Smooth muscle cell (in vitro differentiated cells): ENCODE results near the gene MSANTD1. TPM values are rescaled to one million over a fixed set of nuclear protein-coding genes. Genes with fewer than 3 reads are reported as not detected.

ENCODE experiments used
- DNase-seq: peaks from one replicate; lab custom pipeline; 2025; ENCODE audit not compliant: unreplicated experiment; lab: John Stamatoyannopoulos, UW
- H2AFZ ChIP-seq: fragments of 200-600 bp; sonication (generic); 2 replicates; pipeline ENCODE4 v1.6.0; 2016; ENCODE audit warnings: antibody characterized with exemption, low read depth, mild to moderate bottlenecking
- H3F3A ChIP-seq: fragments of 200-600 bp; sonication (generic); 2 replicates; pipeline ENCODE4 v1.6.0; 2017; ENCODE audit warnings: antibody characterized with exemption, low read depth
- H3K27ac ChIP-seq: fragments of 200-600 bp; sonication (generic); 2 replicates; pipeline ENCODE4 v1.5.1; 2016; ENCODE audit warnings: low read depth, mild to moderate bottlenecking
- H3K27me3 ChIP-seq: fragments of 200-600 bp; sonication (generic); 2 replicates; pipeline ENCODE4 v1.6.1; 2016; ENCODE audit warnings: low read depth, mild to moderate bottlenecking
- H3K36me3 ChIP-seq: fragments of 200-600 bp; sonication (generic); 2 replicates; pipeline ENCODE4 v1.5.1; 2016; ENCODE audit warnings: low read depth
- H3K4me1 ChIP-seq: fragments of 200-600 bp; sonication (generic); 2 replicates; pipeline ENCODE4 v1.5.1; 2016; ENCODE audit warnings: low read depth
- H3K4me2 ChIP-seq: fragments of 200-600 bp; sonication (generic); 2 replicates; pipeline ENCODE4 v1.6.0; 2016; ENCODE audit warnings: mild to moderate bottlenecking
- H3K4me3 ChIP-seq: fragments of 200-600 bp; sonication (generic); 2 replicates; pipeline ENCODE4 v1.5.1; 2016; ENCODE audit warnings: mild to moderate bottlenecking
- H3K79me2 ChIP-seq: fragments of 200-600 bp; sonication (generic); 2 replicates; pipeline ENCODE4 v1.6.0; 2016; ENCODE audit warnings: low read depth, mild to moderate bottlenecking
- H3K9ac ChIP-seq: fragments of 200-600 bp; sonication (generic); 2 replicates; pipeline ENCODE4 v1.6.0; 2016; ENCODE audit warnings: low read depth
- H3K9me3 ChIP-seq: fragments of 200-600 bp; sonication (generic); replicated peaks from 2 replicates; pipeline ENCODE4 v1.5.1; 2016; ENCODE audit warnings: low read depth
- H4K20me1 ChIP-seq: fragments of 200-600 bp; sonication (generic); 2 replicates; pipeline ENCODE4 v1.6.0; 2016; ENCODE audit warnings: low read depth
- CTCF ChIP-seq: fragments of 200-600 bp; sonication (generic); IDR thresholded peaks from 2 replicates; pipeline ENCODE4 v1.5.1; 2017; ENCODE audit warnings: borderline replicate concordance, mild to moderate bottlenecking, antibody characterized with exemption; ENCODE audit not compliant: insufficient read depth, poor library complexity, severe bottlenecking
- WGBS: methylation state at CpG from one replicate; pipeline ENCODE4 v1.1.7; 2016; ENCODE audit warnings: low lambda C conversion rate; 5-methylcytosine and 5-hydroxymethylcytosine counted together
- polyA plus RNA-seq: library from polyadenylated mRNA; unstranded; fragments of >200 nt; fragmentation: Nextera tagmentation; extraction: Ambion mirVana; gene quantifications from 2 replicates; pipeline ENCODE4 v1.2.1, GENCODE V29; 2016
- total RNA-seq: library from RNA; depleted of rRNA; stranded (reverse); fragments of >200 nt; gene quantifications from 2 replicates; pipeline ENCODE4 v1.2.3, GENCODE V29; 2014

The MSANTD1 gene
- total and polyA plus RNA-seq, 2 experiments from 2014 or later, result 0.30 to 1.4 TPM

DNA sequence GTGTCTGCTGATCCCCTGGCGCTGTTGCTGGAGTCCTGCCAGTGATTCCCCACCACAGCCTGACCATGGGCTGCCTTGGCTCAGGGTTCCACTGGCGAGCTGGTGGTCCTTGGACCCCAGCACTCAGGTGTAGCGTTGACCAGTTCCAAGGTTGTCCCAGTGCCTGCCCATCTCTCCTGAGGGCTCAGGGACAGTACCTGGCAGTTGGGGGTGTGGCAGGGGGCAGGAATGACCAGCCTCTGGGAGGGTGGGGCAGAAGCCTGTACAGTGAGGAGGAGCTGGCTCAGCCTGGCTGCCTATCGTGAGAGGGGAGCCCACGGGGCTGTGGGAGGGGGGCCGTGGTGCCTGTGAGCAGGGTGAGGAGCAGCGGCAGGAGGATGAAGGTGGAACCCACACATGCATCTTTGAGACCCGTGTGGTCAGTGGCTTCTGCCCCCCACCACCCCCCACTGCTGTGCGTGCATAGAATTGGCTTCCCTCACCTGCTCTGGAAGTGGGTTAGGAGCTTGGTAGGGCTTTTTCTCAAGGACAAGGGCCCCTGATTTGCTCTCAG lies 12.6 kb upstream of the MSANTD1 start:
- Histone ChIP-seq H3K4me1 (no peaks in the 10 kb centered on the region), H3K4me3 (no peak overlapping the region), H2AFZ (no peak overlapping the region), H3K4me2 (no peak overlapping the region), H3K36me3 (no peaks in the 10 kb centered on the region), H3K27me3 (no peaks in the 10 kb centered on the region), H4K20me1 (peaks cover 8% of the 10 kb centered on the region), H3K27ac (no peak overlapping the region), H3K9me3 (no peaks in the 10 kb centered on the region), H3K9ac (no peak overlapping the region), H3K79me2 (no peaks in the 10 kb centered on the region), H3F3A (no peaks in the 10 kb centered on the region)
- no peak for TF ChIP-seq CTCF
- WGBS, result 92% methylated on average over 9 of the region's 9 CpGs
- DNase-seq, result no peak

DNA sequence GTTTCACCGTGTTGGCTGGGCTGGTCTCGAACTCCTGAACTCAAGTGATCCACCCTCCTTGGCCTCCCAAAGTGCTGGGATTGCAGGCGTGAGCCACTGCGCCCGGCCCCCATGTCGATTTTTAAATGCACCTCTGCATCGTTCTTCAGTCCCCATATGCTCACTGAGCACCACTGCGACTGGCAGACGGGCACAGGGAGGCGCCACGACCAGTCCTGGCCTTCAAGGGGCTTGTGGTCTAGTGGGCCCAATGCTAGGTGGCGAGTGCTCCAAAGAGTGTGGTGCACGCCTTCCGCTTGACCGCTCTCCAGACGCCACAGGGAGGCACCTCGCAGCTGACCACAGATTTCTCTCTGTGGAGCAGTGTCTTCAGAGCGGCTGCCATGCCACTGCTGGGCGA lies 11.7 kb upstream of the MSANTD1 start:
- Histone ChIP-seq H3K27ac (no peak overlapping the region), H3F3A (no peaks in the 10 kb centered on the region), H4K20me1 (peaks cover 14% of the 10 kb centered on the region), H3K4me2 (no peak overlapping the region), H3K4me3 (no peak overlapping the region), H3K9me3 (no peaks in the 10 kb centered on the region), H3K27me3 (no peaks in the 10 kb centered on the region), H2AFZ (no peak overlapping the region), H3K4me1 (no peaks in the 10 kb centered on the region), H3K79me2 (no peaks in the 10 kb centered on the region), H3K9ac (no peak overlapping the region), H3K36me3 (no peaks in the 10 kb centered on the region)
- DNase-seq, result no peak
- no peak for TF ChIP-seq CTCF
- WGBS, result 96% methylated on average over 19 of the region's 19 CpGs

GRCh38 chr4:3237712-3238560 lies 11.0 kb upstream of the MSANTD1 start:
- no peak overlapping the region for H2AFZ ChIP-seq
- no peak overlapping the region for H3K9ac ChIP-seq
- H3K27me3 ChIP-seq, result no peaks in the 10 kb centered on the region
- WGBS, result 91% methylated on average over 26 of the region's 26 CpGs
- H3K79me2 ChIP-seq, result no peaks in the 10 kb centered on the region
- no peak overlapping the region for H3K4me2 ChIP-seq
- no peak overlapping the region for H3K27ac ChIP-seq
- TF ChIP-seq CTCF, result no peak
- H3K4me1 ChIP-seq, result no peaks in the 10 kb centered on the region
- peaks cover 20% of the 10 kb centered on the region for H4K20me1 ChIP-seq
- no peak for DNase-seq
- no peak overlapping the region for H3K4me3 ChIP-seq
- H3K36me3 ChIP-seq, result no peaks in the 10 kb centered on the region
- H3F3A ChIP-seq, result no peaks in the 10 kb centered on the region
- no peaks in the 10 kb centered on the region for H3K9me3 ChIP-seq

- Histone ChIP-seq H3K4me2 (no peak overlapping the region), H3K27me3 (no peaks in the 10 kb centered on the region), H3K27ac (no peak overlapping the region), H2AFZ (no peak overlapping the region), H3K36me3 (no peaks in the 10 kb centered on the region), H4K20me1 (peaks cover 27% of the 10 kb centered on the region), H3K4me1 (no peaks in the 10 kb centered on the region), H3F3A (no peaks in the 10 kb centered on the region), H3K9me3 (no peaks in the 10 kb centered on the region), H3K79me2 (no peaks in the 10 kb centered on the region), H3K4me3 (no peak overlapping the region), H3K9ac (no peak overlapping the region)
- no peak for DNase-seq
- WGBS, result 97% methylated on average over 16 of the region's 18 CpGs
- no peak for TF ChIP-seq CTCF
Measured at GRCh38 chr4:3238721-3239120, 10.2 kb upstream of the MSANTD1 start.
